ENCODE measurements around the gene ARL14EPL. TPM values are rescaled to one million over a fixed set of nuclear protein-coding genes. Genes with fewer than 3 reads are reported as not detected.

ARL14EPL gene
- total RNA-seq, 1 experiment from 2014 or later, result not detected

GRCh38 chr5:116011046-116011445, 21.2 kb upstream of the ARL14EPL start:
- TF ChIP-seq PRDM15 (CRISPR knock-in tag; IDR thresholded peaks at IDR 0.05) (no peak), NR1H2 (CRISPR knock-in tag; IDR thresholded peaks at IDR 0.05) (no peak), E2F5 (CRISPR knock-in tag; IDR thresholded peaks at IDR 0.05) (no peak)
- ATAC-seq (no peak), DNase-seq (ENCODE audit: low spot score) (no peak)
- H3K27ac Mint-ChIP-seq, result no peak overlapping the region
- H3K4me1 Mint-ChIP-seq, result no peaks in the 10 kb centered on the region
- CTCF ChIA-PET, result no interaction called here
- H3K27me3 Mint-ChIP-seq (ENCODE audit: low read depth), result no peaks in the 10 kb centered on the region
- H3K36me3 Mint-ChIP-seq, result no peaks in the 10 kb centered on the region
- no peak overlapping the region for H3K4me3 Mint-ChIP-seq
- POLR2A ChIA-PET, result no interaction called here
- H3K9me3 Mint-ChIP-seq, result peaks cover 3% of the 10 kb centered on the region; the same call in 1 of the 2 replicates

GRCh38 chr5:116013207-116013785, 19.0 kb upstream of the ARL14EPL start:
- peaks cover 3% of the 10 kb centered on the region; the same call in 1 of the 2 replicates for H3K9me3 Mint-ChIP-seq
- no peak for TF ChIP-seq USF2 (CRISPR knock-in tag; IDR thresholded peaks at IDR 0.05)
- no peak for TF ChIP-seq E2F1 (CRISPR knock-in tag; IDR thresholded peaks at IDR 0.05)
- no peak for TF ChIP-seq ZNF263 (CRISPR knock-in tag; IDR thresholded peaks at IDR 0.05; ENCODE audit: low read depth)
- no peak for TF ChIP-seq NFYB (CRISPR knock-in tag; conservative IDR thresholded peaks at IDR 0.05; ENCODE audit: low read depth)
- no peak for TF ChIP-seq AFF4 (CRISPR knock-in tag; IDR thresholded peaks at IDR 0.05; ENCODE audit: borderline replicate concordance)
- no peak for TF ChIP-seq JUN (CRISPR knock-in tag; IDR thresholded peaks at IDR 0.05)
- no peak for TF ChIP-seq GRHL2 (CRISPR knock-in tag; IDR thresholded peaks at IDR 0.05; ENCODE audit: insufficient replicate concordance, severe bottlenecking)
- TF ChIP-seq USF1 (CRISPR knock-in tag; IDR thresholded peaks at IDR 0.05), result no peak
- no peak for TF ChIP-seq FOXP1 (CRISPR knock-in tag; IDR thresholded peaks at IDR 0.05; ENCODE audit: borderline replicate concordance)
- TF ChIP-seq ZSCAN18 (CRISPR knock-in tag; IDR thresholded peaks at IDR 0.05), result no peak
- no peak for TF ChIP-seq NFE2L1 (CRISPR knock-in tag; IDR thresholded peaks at IDR 0.05)
- H3K4me3 Mint-ChIP-seq, result no peak overlapping the region
- no peaks in the 10 kb centered on the region for H3K4me1 Mint-ChIP-seq
- H3K27me3 Mint-ChIP-seq (ENCODE audit: low read depth), result no peaks in the 10 kb centered on the region
- ATAC-seq (peak; percentile 63), DNase-seq (ENCODE audit: low spot score) (no peak)
- H3K36me3 Mint-ChIP-seq, result no peaks in the 10 kb centered on the region
- ChIA-PET CTCF (no interaction called here), POLR2A (no interaction called here)
- no peak overlapping the region for H3K27ac Mint-ChIP-seq
